GM18907 (cell line): ENCODE data around the gene MBNL1.
"Not testable (repeated sequence)": the region's sequence is repeated elsewhere in the genome, so short reads cannot be mapped to it uniquely, and the experiment has no call there.

ENCODE experiments used
- ATAC-seq: cut with Tn5 transposase; IDR thresholded peaks from one replicate; pipeline ENCODE4 v1.9.1; 2021; ENCODE audit warnings: mild to moderate bottlenecking, moderate library complexity; ENCODE audit not compliant: unreplicated experiment

The MBNL1 gene

DNA sequence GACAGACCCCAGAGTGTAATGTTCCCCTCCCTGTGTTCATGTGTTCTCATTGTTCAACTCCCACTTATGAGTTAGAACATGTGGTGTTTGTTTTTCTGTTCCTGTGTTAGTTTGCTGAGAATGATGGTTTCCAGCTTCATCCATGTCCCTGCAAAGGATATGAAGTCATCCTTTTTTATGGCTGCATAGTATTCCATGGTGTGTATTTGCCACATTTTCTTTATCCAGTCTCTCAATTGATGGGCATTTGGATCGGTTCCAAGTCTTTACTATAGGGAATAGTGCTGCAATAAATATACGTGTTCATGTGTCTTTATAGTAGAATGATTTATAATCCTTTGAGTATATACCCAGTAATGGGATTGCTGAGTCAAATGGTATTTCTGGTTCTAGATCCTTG, 98.5 kb downstream of the MBNL1 start:
- ATAC-seq = not testable (repeated sequence)

- not testable (repeated sequence) for ATAC-seq
Measured at GRCh38 chr3:152372633-152373032, 103.9 kb downstream of the MBNL1 start.

GRCh38 chr3:152373379-152373778, 104.7 kb downstream of the MBNL1 start:
- no peak for ATAC-seq

DNA sequence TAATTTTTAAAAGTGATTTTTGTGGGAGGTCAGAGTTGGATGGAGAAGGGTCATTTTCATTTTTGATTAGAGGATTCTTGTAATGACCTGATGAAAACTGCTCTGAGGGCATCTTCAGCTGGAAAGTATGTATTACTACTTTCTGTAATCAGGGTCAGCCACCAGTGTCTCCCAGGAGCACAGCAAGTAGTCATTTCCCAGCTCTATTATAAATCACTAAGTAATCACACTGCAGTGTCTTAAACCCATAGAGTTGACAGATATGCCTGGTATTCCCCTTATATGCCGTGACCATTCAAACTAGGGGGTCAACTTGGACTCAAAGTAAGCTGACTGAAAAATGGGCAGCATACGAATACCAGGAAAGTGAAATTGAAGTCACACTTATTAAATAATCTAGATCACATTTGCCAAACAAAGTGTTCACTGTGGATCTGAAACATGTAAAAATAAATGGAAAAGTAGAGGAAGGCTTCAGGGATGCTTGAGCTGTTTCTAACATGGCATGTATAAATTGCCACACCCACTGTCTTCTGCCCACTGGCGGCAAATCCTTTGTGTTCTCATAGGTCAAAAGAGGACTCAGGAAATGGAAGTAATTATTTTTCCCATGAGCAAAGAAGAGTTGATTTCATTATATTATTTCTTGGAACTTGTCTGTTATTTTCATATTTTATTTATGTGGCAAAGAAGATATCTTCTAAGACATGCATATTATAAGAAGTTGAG, 105.7 kb downstream of the MBNL1 start:
- peak; percentile 67 for ATAC-seq

DNA sequence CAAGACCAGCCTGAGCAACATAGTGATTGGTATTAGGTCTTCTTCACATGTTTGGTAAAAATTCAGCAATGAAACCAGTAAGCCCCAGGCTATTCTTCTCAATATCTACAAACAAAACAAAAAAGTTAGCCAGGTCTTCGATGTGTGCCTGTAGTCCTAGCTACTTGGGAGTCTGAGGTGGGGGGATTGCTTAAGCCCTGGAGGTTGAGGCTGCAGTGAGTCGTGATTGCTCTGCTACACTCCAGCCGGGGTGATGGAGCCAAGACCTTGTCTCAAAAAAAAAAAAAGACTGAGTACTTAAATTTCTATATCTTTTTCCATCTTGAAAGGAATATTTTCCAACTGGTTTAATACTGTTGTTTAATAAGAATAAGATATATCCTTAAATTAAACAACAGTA, 106.8 kb downstream of the MBNL1 start:
- no peak for ATAC-seq

- ATAC-seq = peak; percentile 70
Measured at GRCh38 chr3:152376351-152377183, 107.8 kb downstream of the MBNL1 start.

GRCh38 chr3:152377184-152377570, 108.4 kb downstream of the MBNL1 start:
- peak; percentile 15 for ATAC-seq

- no peak for ATAC-seq
Measured at GRCh38 chr3:152379415-152380042, 110.8 kb downstream of the MBNL1 start.

DNA sequence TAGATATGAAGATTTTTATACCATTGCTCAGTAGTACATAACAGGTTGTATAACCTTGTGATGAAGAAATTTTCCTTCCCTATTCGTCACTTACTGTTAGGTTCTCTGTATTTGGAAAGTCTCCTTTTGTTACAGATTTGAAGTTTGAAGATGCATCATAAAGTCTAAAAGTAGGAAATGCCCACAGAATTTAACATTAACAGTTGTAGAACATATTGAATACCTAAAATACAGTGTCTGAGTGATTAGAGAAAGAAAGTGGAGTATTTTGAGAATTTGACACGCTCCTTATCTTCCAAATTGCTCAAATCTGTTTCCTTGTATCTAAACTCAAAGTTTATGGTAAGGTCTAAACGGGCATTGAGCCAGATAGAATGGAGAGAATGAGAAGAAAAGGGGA, 111.3 kb downstream of the MBNL1 start:
- ATAC-seq = no peak

- no peak for ATAC-seq
Measured at GRCh38 chr3:152381881-152382295, 113.2 kb downstream of the MBNL1 start.

DNA sequence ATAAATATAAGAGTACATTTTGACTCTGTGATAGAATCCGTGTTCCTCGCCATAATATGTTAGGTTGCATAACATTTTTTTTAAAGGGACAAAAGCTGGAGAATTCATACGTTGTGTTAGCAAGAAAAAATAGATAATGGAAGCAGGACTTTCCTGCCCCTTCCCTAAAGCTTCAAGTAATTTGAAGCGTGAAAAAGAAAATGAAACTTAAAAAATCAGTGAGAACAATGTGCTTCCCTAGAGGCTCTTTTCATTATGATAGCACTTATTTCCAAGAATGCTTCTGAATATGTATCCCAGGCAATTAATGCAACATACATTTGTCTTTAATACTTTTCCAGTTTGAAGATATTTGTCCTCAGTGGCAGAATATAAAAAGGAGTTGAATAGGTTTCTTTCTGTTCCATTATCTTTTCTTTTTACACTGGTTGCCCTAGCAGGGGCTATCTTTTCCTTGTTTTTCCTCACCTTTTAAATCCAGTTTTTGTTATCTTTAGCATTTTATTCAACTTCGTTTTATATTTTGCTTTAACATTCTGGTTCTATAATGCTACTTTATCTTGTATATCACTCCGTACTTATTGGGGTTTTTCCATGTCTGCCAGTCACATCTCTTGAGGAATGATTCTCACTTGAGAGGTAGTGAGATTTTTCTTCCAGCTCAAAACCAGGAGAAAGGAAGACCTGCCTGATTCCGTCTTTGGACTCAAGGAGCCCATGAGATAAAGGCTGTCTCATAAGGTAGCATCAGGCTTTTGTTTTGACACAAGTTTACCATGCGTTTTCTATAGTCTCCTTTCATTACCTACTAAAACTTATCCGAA, 113.8 kb downstream of the MBNL1 start:
- ATAC-seq = no peak

DNA sequence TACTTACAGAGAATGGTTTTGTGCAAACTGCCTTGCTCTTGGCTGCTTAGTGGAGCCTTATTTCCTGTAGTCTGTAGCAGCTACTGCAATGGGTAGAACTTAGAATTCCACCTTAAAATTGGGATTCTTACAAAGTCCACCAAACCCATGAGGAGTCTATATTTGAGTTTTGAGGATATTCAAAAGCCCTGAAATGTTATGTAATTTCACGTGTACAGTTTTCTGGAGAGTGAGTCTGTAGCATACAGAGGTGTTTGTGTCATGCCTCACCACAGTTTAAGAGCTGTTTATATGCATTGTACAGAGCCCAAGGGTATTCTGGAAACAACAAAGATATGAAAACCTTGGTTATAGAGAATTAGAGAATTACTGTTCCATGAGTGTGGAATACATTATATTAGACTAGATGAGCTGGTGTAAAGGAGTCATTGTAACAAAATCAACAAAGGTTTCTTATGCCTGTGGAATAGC, 114.4 kb downstream of the MBNL1 start:
- ATAC-seq = no peak

GRCh38 chr3:152384412-152384811, 115.7 kb downstream of the MBNL1 start:
- no peak for ATAC-seq

DNA sequence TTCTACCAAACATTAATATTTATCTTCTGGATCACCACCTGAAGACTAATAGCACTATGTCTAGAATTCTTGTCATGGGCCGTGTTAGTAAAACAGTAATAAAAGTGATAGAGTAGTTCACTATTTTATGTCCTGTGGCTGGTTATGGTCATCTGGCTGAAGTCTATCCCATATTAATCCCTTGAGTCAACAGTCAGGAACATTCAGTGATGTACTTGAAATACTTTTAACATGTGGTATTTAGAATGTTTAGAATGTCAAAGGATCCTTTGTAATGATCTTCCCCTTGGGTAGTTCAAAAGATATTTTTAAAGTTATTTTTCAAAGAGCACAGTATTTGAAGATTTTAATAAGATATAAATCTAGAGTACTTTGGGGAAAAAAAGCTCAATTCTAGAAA, 117.0 kb downstream of the MBNL1 start:
- no peak for ATAC-seq

DNA sequence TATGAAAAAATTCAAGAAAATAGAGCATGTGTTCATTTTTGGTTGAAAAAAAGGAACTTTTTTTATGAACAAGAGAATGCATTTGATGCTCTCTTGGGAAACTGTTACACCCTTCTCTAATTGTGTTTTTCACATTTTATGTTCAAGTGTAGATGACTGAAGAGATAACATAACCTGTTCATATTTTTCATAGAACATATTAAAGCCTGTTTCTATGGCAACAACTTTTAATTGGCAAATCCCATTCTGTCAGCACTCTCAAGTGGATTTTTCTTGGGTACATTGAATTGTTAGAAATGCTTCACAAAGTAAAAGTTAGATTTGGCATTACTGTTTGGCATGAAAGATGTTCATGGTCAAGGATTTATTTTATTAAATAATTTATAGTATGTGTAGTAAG, 117.5 kb downstream of the MBNL1 start:
- no peak for ATAC-seq

DNA sequence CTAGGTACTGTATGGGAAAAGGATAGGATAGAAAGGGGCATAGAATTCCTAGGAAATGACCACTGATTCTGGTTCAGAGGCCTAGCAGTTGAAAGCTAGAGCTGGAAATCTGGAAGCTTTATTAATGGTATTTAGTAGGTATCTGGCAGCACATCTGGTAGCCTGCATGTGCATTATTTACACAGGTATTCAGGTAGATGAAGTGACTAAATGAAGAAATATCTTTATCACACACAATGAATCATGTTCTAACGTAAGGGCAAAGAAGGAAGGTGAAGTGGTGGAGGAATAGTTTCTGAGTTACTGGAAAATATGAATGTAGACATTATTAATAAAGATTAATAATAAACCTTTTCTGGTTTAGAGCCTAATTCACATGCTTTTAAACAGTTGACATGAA, 119.9 kb downstream of the MBNL1 start:
- no peak for ATAC-seq

DNA sequence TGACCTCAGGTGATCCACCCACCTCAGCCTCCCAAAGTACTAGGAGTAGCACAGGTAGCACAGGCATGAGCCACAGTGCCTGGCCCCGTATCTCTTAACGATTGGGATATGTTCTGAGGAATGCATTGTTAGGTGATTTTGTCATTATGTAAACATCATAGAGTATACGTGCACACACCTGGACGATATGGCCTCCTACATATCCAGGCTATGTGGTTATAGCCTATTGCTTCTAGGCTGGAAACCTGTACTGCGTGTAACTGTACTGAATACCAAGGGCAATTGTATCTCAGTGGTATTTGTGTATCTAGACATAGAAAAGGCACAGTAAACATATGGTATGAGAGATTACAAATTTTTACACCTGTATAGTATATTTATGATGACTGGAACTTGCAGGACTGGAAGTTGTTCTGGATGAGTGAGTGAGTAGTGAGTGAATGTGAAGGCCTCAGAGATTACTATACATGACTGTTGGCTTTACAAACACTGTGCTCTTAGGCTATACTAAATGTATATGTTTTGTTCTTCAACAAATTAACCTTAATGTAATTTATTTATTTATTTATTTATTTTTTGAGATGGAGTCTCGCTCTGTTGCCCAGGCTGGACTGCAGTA, 120.7 kb downstream of the MBNL1 start:
- ATAC-seq = no peak

DNA sequence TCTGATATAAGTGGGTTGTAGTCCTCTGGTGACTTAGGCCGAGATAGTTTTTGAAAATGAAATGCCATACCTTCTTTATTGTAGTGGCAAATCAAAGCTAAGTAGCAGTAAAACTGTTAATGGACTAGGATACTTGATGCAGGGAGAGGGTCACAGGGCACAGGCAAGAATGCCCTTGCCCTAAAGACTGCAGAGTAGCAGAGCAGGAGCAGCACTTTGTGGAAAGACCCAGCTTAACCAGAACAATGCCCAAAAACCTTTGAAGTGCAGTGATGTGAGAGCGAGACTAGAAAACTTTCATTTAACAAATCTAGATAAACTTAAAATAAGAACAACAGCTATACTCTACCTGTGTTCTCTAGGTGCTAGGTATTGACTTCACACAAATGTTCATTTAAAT, 121.9 kb downstream of the MBNL1 start:
- ATAC-seq = no peak

- ATAC-seq = no peak
Measured at GRCh38 chr3:152391671-152392070, 122.9 kb downstream of the MBNL1 start.

DNA sequence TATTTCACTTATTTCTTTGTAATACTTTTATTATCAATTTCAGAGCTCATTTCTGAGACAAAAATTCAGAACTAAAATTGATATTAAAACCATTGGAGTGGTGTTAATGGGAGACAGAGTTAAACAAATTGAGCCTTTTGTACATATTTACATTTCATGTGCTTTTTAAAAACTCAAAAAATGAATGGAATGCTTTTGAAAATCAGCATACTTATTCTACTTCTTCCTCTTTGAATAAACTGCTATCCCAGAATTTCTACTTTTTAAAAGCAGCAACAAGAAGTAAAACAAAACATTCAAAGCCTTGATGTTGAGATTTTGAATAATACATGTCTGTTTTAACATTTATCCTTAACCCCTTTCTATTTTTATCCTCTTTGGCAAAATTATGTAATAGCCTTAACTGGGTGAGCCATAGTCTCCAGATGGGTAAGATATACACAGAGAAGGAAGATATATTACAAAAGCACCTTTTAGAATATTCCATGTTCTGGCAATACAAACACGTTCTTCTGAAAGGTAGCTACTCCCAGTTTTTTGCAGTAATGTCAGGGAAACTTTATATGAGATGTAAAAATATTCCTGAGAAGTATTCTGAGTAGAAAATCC, 123.6 kb downstream of the MBNL1 start:
- ATAC-seq = no peak
